A549 (cell line): ENCODE data around the gene CNTNAP5.

Experiments
- BHLHE40 ChIP-seq: IDR thresholded peaks from 2 replicates; pipeline ENCODE4 v1.6.1; 2012; ENCODE audit warnings: low read depth, low read length, inconsistent platforms
- CTCF ChIP-seq: fragments of >200 bp; sonication (Bioruptor Twin); formaldehyde crosslinking; IDR thresholded peaks from 3 replicates; pipeline ENCODE4 v1.5.1; 2016
- EP300 ChIP-seq, 2 experiments: fragments of >200 bp; sonication (Bioruptor Twin); formaldehyde crosslinking; IDR thresholded peaks; 2 replicates in 1 of 2; 3 replicates in 1 of 2; pipeline ENCODE4 v1.6.1; 2016 to 2017
- HDAC2 ChIP-seq: fragments of 200-600 bp; sonication (generic); IDR thresholded peaks from 2 replicates; pipeline ENCODE4 v1.6.1; 2016
- HEYL ChIP-seq: fragments of 250-450 bp; sonication (Bioruptor Pico); IDR thresholded peaks from 2 replicates; pipeline ENCODE4 v1.8.0; 2021; ENCODE audit warnings: mild to moderate bottlenecking, moderate library complexity
- MAFK ChIP-seq: fragments of 450-650 bp; IDR thresholded peaks from 2 replicates; pipeline ENCODE4 v1.6.1; 2014; ENCODE audit not compliant: partially characterized antibody
- MAX ChIP-seq: IDR thresholded peaks from 2 replicates; pipeline ENCODE4 v1.6.1; 2012
- POLR2A ChIP-seq: IDR thresholded peaks from 2 replicates; pipeline ENCODE4 v1.6.1; 2012; ENCODE audit warnings: mild to moderate bottlenecking, low read length
- RCOR1 ChIP-seq: fragments of 150-350 bp; IDR thresholded peaks from 2 replicates; pipeline ENCODE4 v1.6.1; 2014; ENCODE audit warnings: antibody characterized with exemption, low read length, low read depth
- ZFP36 ChIP-seq: fragments of 450-650 bp; IDR thresholded peaks from 2 replicates; pipeline ENCODE4 v1.6.1; 2014; ENCODE audit warnings: borderline replicate concordance; ENCODE audit not compliant: partially characterized antibody
- TF ChIP-seq, protein P1 (sequence below): fragments of 150-350 bp; IDR thresholded peaks from 2 replicates; pipeline ENCODE4 v1.6.1; 2014; ENCODE audit warnings: low read depth, mild to moderate bottlenecking, low read length
- TF ChIP-seq, protein P2 (sequence below): fragments of 250-450 bp; sonication (Bioruptor Pico); IDR thresholded peaks from 2 replicates; pipeline ENCODE4 v1.5.0; 2021; ENCODE audit warnings: mild to moderate bottlenecking, moderate library complexity, borderline replicate concordance

DNA sequence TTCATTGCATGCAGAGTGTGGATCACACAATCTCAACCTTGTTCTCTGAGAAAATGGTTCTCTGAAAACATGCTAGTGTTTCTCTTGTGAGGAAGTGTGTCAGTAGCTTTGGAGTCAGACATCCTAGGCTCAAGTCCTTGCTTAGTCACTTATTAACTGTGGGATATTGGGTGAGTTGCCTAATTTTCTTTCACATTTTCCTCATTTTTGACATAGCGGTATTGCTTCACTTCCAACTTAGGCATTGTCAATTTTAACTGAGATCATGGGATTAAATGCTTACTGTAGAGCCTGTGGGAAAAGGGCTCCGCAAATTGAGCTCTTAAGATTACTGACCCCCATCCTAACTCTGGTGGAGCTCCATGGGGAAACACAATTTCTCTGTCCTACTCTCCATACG, 622.2 kb downstream of the CNTNAP5 start:
- no peak for TF ChIP-seq CTCF
- TF ChIP-seq, protein P1, sequence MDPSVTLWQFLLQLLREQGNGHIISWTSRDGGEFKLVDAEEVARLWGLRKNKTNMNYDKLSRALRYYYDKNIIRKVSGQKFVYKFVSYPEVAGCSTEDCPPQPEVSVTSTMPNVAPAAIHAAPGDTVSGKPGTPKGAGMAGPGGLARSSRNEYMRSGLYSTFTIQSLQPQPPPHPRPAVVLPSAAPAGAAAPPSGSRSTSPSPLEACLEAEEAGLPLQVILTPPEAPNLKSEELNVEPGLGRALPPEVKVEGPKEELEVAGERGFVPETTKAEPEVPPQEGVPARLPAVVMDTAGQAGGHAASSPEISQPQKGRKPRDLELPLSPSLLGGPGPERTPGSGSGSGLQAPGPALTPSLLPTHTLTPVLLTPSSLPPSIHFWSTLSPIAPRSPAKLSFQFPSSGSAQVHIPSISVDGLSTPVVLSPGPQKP: no peak
- TF ChIP-seq HEYL: no peak
- TF ChIP-seq EP300 (IDR thresholded peaks at IDR 0.05): no peak
- no peak for TF ChIP-seq RCOR1
- TF ChIP-seq BHLHE40: no peak
- TF ChIP-seq MAFK: no peak
- no peak for TF ChIP-seq POLR2A
- TF ChIP-seq ZFP36: no peak
- TF ChIP-seq MAX: no peak
- TF ChIP-seq HDAC2: no peak
- TF ChIP-seq, protein P2, sequence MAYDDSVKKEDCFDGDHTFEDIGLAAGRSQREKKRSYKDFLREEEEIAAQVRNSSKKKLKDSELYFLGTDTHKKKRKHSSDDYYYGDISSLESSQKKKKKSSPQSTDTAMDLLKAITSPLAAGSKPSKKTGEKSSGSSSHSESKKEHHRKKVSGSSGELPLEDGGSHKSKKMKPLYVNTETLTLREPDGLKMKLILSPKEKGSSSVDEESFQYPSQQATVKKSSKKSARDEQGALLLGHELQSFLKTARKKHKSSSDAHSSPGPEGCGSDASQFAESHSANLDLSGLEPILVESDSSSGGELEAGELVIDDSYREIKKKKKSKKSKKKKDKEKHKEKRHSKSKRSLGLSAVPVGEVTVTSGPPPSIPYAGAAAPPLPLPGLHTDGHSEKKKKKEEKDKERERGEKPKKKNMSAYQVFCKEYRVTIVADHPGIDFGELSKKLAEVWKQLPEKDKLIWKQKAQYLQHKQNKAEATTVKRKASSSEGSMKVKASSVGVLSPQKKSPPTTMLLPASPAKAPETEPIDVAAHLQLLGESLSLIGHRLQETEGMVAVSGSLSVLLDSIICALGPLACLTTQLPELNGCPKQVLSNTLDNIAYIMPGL (CRISPR knock-in tag): no peak
